Body of pancreas (tissue), 4 donors: ENCODE data around the gene CSTB.

Experiments
- POLR2A ChIP-seq, 3 donors: fragments of 450-650 bp; IDR thresholded peaks; one replicate each; pipeline ENCODE4 v1.6.1; 2016; ENCODE audit warnings: antibody characterized with exemption in 3 of 3, mild to moderate bottlenecking in 2 of 3
- TF ChIP-seq, protein P1 (sequence below), 7 experiments: fragments of 450-650 bp in 4 of 7; fragments of 200-600 bp in 3 of 7; sonication (generic) in 3 of 7; IDR thresholded peaks; one replicate each; pipeline ENCODE4 v1.5.1; 2016 to 2019; ENCODE audit warnings: antibody characterized with exemption in 7 of 7

DNA sequence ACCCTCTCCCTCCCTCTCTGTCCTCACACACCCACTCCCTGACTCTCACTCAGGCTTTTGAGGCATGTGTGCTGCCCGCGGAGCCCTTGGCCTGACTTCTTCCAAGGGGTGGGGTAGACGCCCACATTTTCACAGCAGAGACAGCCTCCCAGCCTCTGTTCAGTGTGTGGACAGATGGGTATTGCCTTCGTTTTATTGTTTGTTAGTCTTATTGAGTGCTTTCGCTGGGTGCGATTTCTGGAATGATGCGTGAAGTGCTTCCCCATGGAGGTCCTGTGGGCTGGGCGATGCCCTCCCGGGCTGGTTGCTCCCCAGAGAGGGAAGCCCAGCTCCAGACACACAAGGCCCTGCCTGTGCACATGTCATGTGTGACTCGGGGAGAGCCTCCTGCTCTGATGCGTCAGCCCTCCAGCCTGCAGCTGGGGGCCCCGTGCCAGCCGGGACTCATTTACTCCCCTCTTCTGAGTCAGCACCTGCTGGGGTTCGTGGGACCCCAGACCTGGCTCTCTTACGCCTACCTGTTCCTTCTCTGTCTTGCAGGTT lies 42.5 kb downstream of the CSTB start:
- TF ChIP-seq, protein P1, sequence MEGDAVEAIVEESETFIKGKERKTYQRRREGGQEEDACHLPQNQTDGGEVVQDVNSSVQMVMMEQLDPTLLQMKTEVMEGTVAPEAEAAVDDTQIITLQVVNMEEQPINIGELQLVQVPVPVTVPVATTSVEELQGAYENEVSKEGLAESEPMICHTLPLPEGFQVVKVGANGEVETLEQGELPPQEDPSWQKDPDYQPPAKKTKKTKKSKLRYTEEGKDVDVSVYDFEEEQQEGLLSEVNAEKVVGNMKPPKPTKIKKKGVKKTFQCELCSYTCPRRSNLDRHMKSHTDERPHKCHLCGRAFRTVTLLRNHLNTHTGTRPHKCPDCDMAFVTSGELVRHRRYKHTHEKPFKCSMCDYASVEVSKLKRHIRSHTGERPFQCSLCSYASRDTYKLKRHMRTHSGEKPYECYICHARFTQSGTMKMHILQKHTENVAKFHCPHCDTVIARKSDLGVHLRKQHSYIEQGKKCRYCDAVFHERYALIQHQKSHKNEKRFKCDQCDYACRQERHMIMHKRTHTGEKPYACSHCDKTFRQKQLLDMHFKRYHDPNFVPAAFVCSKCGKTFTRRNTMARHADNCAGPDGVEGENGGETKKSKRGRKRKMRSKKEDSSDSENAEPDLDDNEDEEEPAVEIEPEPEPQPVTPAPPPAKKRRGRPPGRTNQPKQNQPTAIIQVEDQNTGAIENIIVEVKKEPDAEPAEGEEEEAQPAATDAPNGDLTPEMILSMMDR (IDR thresholded peaks at IDR 0.05): no peak
- TF ChIP-seq POLR2A (IDR thresholded peaks at IDR 0.05): no peak
